Pancreas (tissue), 10 donors: ENCODE data around the gene TMEM62. TPM values are rescaled to one million over a fixed set of nuclear protein-coding genes. Genes with fewer than 3 reads are reported as not detected.
"Not testable (repeated sequence)": the region's sequence is repeated elsewhere in the genome, so short reads cannot be mapped to it uniquely, and the experiment has no call there.

Experiments
- ATAC-seq, 4 donors: fragments of 200-7000 bp; cut with Tn5 transposase; one replicate each; pipeline versions ENCODE4 v1.8.0 to v1.9.1; 2020; ENCODE audit warnings: mild to moderate bottlenecking in 4 of 4, moderate library complexity in 4 of 4
- DNase-seq, 6 donors: peaks; one replicate each; pipeline ENCODE4 v3.0.0-alpha.2; 2020
- FAIRE-seq: peaks from 2 replicates; lab custom pipeline; 2012; peaks lifted over from hg19 to GRCh38; lab: Jason Lieb, UNC
- H3K27ac ChIP-seq, 4 donors: fragments of 200-600 bp; sonication (generic); 1 replicate in 3 of 4; 2 replicates in 1 of 4; pipeline versions ENCODE4 v1.5.0 to v1.8.0; 2020
- H3K27me3 ChIP-seq, 4 donors: fragments of 200-600 bp; one replicate each; pipeline ENCODE4 v1.8.0; 2021
- H3K36me3 ChIP-seq, 3 donors: fragments of 200-600 bp; sonication (generic) in 1 of 3; one replicate each; pipeline versions ENCODE4 v1.5.0 to v1.8.0; 2020 to 2021
- H3K4me1 ChIP-seq, 3 donors: fragments of 200-600 bp; one replicate each; pipeline ENCODE4 v1.8.0; 2021
- H3K4me3 ChIP-seq, 4 donors: fragments of 200-600 bp; sonication (generic) in 2 of 4; one replicate each; pipeline versions ENCODE4 v1.5.0 to v1.8.0; 2020 to 2021
- H3K9me3 ChIP-seq, 4 donors: fragments of 200-600 bp; one replicate each; pipeline ENCODE4 v1.8.0; 2021
- CTCF ChIP-seq, 4 donors: fragments of 200-600 bp; sonication (generic) in 3 of 4; IDR thresholded peaks; one replicate each; pipeline versions ENCODE4 v1.5.0 to v1.8.0; 2021; ENCODE audit warnings: antibody characterized with exemption in 4 of 4
- WGBS, 2 donors: extraction: QIAGEN DNeasy Blood & Tissue Kit; methylation state at CpG; one replicate each; pipeline ENCODE4 v1.1.7; 2013; 5-methylcytosine and 5-hydroxymethylcytosine counted together
- intact Hi-C, 3 donors: fragments of 100-400 bp; cut with DNase I; formaldehyde crosslinking; loops; one replicate each; pipeline versions ENCODE4 v1.11.1 to v1.14.2; 2022
- polyA plus RNA-seq, 2 donors: library from polyadenylated mRNA; stranded (reverse); fragments of 200-250 nt; gene quantifications; one replicate each; pipeline ENCODE4 v1.2.3, GENCODE V29; 2013
- total RNA-seq, 6 donors: library from RNA; stranded (reverse); fragmentation: NEBNext Ultra II Directional in 4 of 6; extraction: Animal tissue kit (Norgen Biotek cat#: 25700) in 4 of 6; gene quantifications; one replicate each; pipeline versions ENCODE4 v1.2.1 to v1.2.4, GENCODE V29; 2021 to 2023
- donor health status: healthy with polysubstance abuse.
- donor health status: DM: no; HTN: no; CAD: no; lungs with moderate emphysema.
- donor health status: DM: no; HTN: no; CAD: no.
- donor health status: control.
- donor health status: control.
- donor health status: Bipolar disorder and iron deficiency.
- donor health status: DM: yes; HTN: yes; CAD: no.
- donor health status: DM: no; HTN: no; CAD: no.
- donor health status: DM: no; HTN: no; CAD: no.
- donor health status: DM: yes; HTN: yes; CAD: no.

TMEM62 gene
- total and polyA plus RNA-seq, 8 donors = 8.1 to 16.8 (median 11.5) TPM

- Histone ChIP-seq H3K27ac (no peak overlapping the region), H3K36me3 (peaks cover 0 to 25% (median 14%) of the 10 kb centered on the region in 3 donors), H3K27me3 (no peaks in the 10 kb centered on the region), H3K9me3 (no peaks in the 10 kb centered on the region), H3K4me3 (no peak overlapping the region), H3K4me1 (no peaks in the 10 kb centered on the region)
- intact Hi-C loops = no loop called here
- FAIRE-seq = no peak
- WGBS, 2 donors = 92 to 97% methylated on average over 5 of the region's 5 CpGs
- DNase-seq = no peak
- TF ChIP-seq CTCF (IDR thresholded peaks at IDR 0.05) = no peak
- ATAC-seq = no peak
These were observed 17.0 kb downstream of the TMEM62 start for GRCh38 chr15:43150191-43150929.

GRCh38 chr15:43151688-43152087 is 18.3 kb downstream of the TMEM62 start:
- no peak for DNase-seq
- no peak overlapping the region for H3K27ac ChIP-seq
- H3K36me3 ChIP-seq = peaks cover 0 to 25% (median 14%) of the 10 kb centered on the region in 3 donors
- no peak for TF ChIP-seq CTCF (IDR thresholded peaks at IDR 0.05)
- no peak for ATAC-seq
- WGBS, 2 donors = 88 to 96% methylated on average over 2 of the region's 2 CpGs
- no peak for FAIRE-seq
- intact Hi-C loops = no loop called here
- H3K4me1 ChIP-seq = no peaks in the 10 kb centered on the region
- H3K9me3 ChIP-seq = no peaks in the 10 kb centered on the region
- H3K4me3 ChIP-seq = no peak overlapping the region
- H3K27me3 ChIP-seq = no peaks in the 10 kb centered on the region

- H3K4me3 ChIP-seq = no peak overlapping the region
- ATAC-seq = no peak
- DNase-seq = no peak
- H3K9me3 ChIP-seq = no peaks in the 10 kb centered on the region
- no peak for FAIRE-seq
- no peak for TF ChIP-seq CTCF (IDR thresholded peaks at IDR 0.05)
- intact Hi-C loops = no loop called here
- no peak overlapping the region for H3K27ac ChIP-seq
- H3K4me1 ChIP-seq = no peaks in the 10 kb centered on the region
- H3K36me3 ChIP-seq = peaks cover 0 to 25% (median 14%) of the 10 kb centered on the region in 3 donors
- H3K27me3 ChIP-seq = no peaks in the 10 kb centered on the region
These were observed 19.9 kb downstream of the TMEM62 start for GRCh38 chr15:43153269-43153668.

- WGBS, 2 donors = 91 to 100% methylated on average over 1 to 2 of the region's 2 CpGs
- ATAC-seq (no peak), DNase-seq (no peak), FAIRE-seq (peak; percentile 43)
- Histone ChIP-seq H3K36me3 (peaks cover 0 to 7% (median 5%) of the 10 kb centered on the region in 3 donors), H3K4me3 (no peak overlapping the region), H3K27ac (no peak overlapping the region), H3K9me3 (no peaks in the 10 kb centered on the region), H3K4me1 (no peaks in the 10 kb centered on the region), H3K27me3 (no peaks in the 10 kb centered on the region)
- no peak for TF ChIP-seq CTCF (IDR thresholded peaks at IDR 0.05)
- intact Hi-C loops = no loop called here
These were observed 32.5 kb downstream of the TMEM62 start for GRCh38 chr15:43165801-43166325.

- H3K27me3 ChIP-seq, DNase-seq, H3K27ac ChIP-seq, H3K4me1 ChIP-seq, H3K9me3 ChIP-seq, intact Hi-C loops, ATAC-seq, H3K4me3 ChIP-seq, FAIRE-seq: not testable (repeated sequence)
- H3K36me3 ChIP-seq = peaks cover 0 to 11% (median 5%) of the 10 kb centered on the region in 3 donors
- 98 to 99% methylated on average over 15 to 24 of the region's 28 CpGs for WGBS, 2 donors
These were observed 33.9 kb downstream of the TMEM62 start for GRCh38 chr15:43167261-43167660.
